HG02884 (cell line): ENCODE results near the gene CLEC2L.

Source experiments
- ATAC-seq: cut with Tn5 transposase; IDR thresholded peaks from one replicate; pipeline ENCODE4 v1.9.1; 2021; ENCODE audit warnings: mild to moderate bottlenecking, moderate library complexity; ENCODE audit not compliant: unreplicated experiment

The CLEC2L gene

GRCh38 chr7:139573871-139574270, 50.4 kb downstream of the CLEC2L start:
- no peak for ATAC-seq

- ATAC-seq, result no peak
These were observed 51.3 kb downstream of the CLEC2L start for GRCh38 chr7:139574618-139575337.

GRCh38 chr7:139575338-139575680, 51.8 kb downstream of the CLEC2L start:
- ATAC-seq, result no peak

GRCh38 chr7:139576179-139576973, 52.9 kb downstream of the CLEC2L start:
- ATAC-seq, result no peak

- no peak for ATAC-seq
These were observed 57.0 kb downstream of the CLEC2L start for GRCh38 chr7:139580435-139580834.

- no peak for ATAC-seq
These were observed 58.7 kb downstream of the CLEC2L start for GRCh38 chr7:139582130-139582650.

GRCh38 chr7:139582671-139583155, 59.2 kb downstream of the CLEC2L start:
- no peak for ATAC-seq

GRCh38 chr7:139583826-139584553, 60.5 kb downstream of the CLEC2L start:
- ATAC-seq, result no peak

- ATAC-seq, result no peak
These were observed 61.6 kb downstream of the CLEC2L start for GRCh38 chr7:139585042-139585441.

- ATAC-seq, result no peak
These were observed 62.8 kb downstream of the CLEC2L start for GRCh38 chr7:139586286-139586685.

GRCh38 chr7:139587535-139587934, 64.0 kb downstream of the CLEC2L start:
- ATAC-seq, result no peak

GRCh38 chr7:139588632-139589031, 65.1 kb downstream of the CLEC2L start:
- no peak for ATAC-seq

- ATAC-seq, result no peak
These were observed 66.0 kb downstream of the CLEC2L start for GRCh38 chr7:139589474-139589873.

GRCh38 chr7:139591550-139592195, 68.2 kb downstream of the CLEC2L start:
- ATAC-seq, result no peak

GRCh38 chr7:139592801-139593461, 69.4 kb downstream of the CLEC2L start:
- no peak for ATAC-seq

GRCh38 chr7:139594090-139594489, 70.6 kb downstream of the CLEC2L start:
- ATAC-seq, result no peak
